GM21786 (cell line): ENCODE results near the gene ARHGEF3.

Source experiments
- ATAC-seq: cut with Tn5 transposase; IDR thresholded peaks from one replicate; pipeline ENCODE4 v1.9.1; 2021; ENCODE audit not compliant: unreplicated experiment

Gene ARHGEF3

DNA sequence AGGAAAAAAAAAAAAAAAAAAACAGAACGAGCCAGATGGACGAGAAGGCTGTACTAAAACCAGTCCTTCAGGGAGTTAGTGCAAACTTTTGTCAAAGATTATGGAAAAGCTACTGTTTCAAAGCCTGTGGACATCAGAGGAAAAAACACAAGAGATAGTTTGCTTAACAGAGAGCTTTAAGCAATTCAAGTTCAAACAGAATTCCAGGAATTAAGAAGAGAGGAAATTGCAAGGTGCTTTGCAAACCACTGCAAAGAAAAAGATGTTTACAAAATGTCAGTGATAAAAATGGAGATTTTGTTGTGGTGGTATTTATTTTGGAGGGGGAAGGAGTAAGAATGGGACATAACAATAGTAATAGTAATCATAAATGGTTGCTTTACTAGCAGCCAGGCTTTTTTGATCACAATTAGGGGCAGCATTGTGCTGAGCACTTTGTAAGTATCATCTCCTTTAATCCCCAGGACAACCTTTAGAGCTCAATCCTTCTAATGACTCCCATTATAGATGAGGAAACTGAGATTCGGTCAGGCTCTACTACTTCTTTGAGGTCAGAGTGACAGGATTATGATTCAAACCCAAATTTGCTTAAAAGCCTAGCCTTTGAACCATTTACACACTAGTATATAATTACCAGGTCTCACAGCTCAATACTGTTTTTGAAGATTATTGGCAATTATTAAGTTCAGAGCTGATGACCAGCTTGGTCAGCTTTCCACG is 22.4 kb upstream of the ARHGEF3 start:
- ATAC-seq, result no peak

DNA sequence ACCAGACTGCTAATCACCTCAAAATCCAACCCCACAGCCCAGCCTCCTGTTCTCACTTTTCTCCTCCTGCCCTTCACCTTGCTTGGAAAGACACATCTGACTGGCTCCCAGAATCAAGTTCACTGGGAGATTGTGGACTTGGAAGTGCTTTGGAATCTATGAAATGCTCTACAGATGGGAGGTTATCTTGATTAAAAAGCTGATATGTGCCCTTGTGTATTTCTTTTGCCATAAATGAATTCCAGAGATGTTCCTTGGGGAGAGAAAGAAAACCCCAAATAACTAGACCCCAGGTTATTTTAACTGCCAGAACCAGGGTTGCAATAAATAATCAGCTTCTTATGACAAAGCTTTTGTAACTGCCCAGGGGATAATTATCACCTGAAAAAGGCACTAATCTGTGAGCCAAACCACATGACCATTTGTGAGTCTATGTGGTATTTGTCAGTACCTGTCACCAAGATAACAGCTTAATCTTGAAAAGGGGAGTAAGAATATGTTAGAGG is 21.7 kb upstream of the ARHGEF3 start:
- no peak for ATAC-seq

DNA sequence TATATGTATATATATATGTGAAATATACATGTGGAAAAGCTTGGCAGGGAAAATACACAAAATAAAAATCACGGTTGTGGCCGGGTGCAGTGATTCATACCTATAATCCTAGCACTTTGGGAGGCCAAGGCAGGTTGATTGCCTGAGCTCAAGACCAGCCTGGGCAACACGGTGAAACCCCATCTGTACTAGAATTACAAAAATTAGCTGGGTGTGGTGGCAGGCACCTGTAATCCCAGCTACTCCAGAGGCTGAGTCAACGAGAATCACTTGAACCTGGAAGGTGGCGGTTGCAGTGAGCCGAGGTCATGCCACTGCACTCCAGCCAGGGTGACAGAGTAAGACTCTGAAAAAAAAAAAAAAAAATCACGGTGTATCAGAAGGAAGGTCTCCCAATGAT is 20.8 kb upstream of the ARHGEF3 start:
- no peak for ATAC-seq

DNA sequence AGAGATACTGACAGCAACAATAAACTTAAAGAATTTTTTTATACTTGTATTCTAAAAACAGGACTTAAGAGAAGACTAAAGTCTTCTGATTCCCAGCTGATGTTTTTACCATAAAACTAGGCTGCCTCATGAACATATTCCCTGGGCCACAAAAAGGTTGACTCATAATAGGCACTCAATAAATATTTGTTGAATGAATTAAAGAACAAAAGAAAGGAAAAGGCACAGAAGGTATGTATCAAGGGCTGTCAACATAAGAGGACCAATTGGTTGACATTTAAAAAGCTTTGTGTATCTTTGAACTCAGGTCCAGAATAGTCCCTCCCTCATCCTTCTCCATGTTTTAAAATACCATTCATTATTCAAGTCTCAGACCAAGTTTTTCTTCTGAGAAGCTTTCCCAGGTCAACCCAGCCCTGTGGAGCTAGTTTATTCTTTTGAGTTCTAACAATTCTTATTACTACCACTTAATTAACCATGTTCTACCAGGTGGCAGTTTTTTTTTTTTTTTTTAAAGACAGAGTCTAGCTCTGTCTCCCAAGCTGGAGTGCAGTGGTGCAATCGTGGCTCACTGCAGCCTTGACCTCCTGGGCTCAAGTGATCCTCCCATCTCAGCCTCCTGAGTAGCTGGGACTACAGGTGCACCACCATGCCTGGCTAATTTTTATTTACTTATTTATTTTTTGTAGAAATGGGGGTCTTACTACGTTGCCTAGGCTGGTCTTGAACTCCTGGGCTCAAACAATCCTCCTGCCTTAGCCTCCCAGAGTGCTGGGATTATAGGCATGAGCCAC is 17.5 kb upstream of the ARHGEF3 start:
- ATAC-seq, result no peak

DNA sequence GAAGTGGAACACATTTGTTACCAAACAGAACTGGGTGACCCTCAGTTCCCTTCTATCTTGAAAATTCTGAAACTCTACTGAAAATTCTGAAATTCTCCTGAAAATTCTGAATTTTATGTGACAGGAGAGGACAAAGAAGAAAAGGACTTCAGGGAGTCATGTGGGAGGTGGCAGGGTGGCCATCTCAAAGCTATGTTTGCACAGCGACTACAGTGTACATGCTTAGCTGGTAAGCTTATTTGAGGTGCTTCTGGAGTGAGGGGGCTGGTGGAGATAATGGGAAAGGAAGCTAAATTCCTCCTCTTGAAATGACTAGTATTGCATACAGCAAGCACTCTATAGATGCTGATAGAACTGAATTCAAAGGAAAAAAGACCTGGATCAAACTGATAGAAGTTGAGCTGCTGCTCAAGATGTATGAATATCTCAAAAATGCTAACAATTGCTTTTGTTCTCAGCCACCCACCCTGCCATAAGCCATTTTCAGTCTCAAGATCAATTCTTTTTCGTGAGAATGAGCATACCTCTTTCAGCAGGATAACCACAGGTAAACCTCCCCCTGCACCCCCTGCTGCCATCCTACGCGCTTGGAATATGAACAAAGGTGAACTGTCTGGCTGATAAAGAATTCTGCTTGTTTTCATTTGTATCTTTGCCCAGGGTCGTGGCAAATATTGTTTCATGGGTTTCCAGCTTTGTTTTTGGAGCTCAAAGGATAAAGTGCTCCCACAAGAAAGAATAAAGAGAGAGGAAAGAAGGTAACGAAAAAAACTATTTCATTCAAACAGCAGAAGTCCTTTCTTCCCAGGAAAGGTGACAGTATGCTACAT is 16.6 kb upstream of the ARHGEF3 start:
- no peak for ATAC-seq

DNA sequence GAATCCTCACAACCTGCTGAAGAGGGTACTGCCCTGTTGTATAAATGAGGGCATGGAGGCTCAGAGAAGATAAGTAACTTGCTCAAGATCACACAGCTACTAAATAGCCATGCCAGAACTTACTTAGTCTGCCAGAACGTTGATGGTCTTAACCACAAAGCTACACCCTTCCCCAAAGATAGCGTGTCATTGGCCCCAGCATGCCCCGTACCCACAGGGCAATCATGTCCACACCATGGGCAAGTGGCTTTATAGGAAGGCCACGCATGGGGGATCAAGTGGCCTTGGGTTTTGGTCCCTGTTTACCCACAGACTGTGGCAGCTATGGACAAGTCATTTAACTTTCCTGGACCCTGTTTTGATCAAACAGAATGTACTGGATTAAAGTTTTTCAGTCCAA is 15.9 kb upstream of the ARHGEF3 start:
- ATAC-seq, result no peak

DNA sequence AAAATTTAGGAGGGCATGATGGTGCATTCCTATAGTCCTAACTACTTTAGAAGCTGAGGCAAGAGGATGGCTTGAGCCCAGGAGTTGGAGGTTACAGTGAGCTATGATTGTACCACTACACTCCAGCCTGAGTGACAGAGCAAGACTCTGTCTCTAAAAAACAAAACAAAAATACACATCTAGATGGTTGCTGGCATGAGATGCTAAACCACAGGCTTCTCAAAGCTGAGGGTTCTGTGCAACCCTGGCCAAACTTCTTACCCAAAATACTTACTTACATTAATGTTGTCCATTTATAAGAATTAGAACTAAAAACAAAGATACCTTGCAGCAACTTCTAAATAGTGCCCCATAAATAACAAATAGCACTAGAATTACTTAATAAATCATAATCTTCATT is 14.3 kb upstream of the ARHGEF3 start:
- no peak for ATAC-seq

DNA sequence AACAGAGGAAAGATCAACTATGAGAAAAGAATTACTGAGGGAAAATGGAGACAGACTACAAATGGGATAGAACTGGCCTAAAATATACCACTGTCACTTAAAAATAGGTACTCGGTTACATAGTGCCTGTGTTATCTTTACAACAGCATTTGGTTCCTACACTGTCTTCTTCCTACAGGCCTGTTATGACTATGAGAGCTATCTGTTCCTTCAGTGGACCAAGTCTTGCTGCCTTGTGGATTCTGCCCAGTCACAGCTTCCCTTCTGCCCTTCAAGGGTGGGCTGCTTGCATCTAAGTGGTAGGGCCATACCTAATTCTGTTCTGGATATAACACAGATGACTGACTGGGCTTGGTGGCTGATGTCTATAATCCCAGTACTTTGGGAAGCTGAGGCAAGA is 13.8 kb upstream of the ARHGEF3 start:
- no peak for ATAC-seq

DNA sequence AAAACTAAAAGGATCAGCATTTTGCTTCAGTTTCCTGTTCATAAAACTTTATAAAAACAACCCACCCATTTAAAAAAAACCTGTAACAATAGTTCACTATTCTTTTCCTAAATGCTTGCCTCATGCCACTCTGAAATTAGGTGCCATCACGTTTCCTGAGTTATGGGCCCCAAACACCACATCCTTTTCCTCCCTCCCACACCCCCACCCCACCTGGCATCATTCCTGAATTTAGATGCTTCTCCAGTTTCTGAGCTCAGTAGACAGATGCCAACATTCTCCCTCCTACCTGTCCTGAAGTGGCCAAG is 11.9 kb upstream of the ARHGEF3 start:
- ATAC-seq, result no peak

DNA sequence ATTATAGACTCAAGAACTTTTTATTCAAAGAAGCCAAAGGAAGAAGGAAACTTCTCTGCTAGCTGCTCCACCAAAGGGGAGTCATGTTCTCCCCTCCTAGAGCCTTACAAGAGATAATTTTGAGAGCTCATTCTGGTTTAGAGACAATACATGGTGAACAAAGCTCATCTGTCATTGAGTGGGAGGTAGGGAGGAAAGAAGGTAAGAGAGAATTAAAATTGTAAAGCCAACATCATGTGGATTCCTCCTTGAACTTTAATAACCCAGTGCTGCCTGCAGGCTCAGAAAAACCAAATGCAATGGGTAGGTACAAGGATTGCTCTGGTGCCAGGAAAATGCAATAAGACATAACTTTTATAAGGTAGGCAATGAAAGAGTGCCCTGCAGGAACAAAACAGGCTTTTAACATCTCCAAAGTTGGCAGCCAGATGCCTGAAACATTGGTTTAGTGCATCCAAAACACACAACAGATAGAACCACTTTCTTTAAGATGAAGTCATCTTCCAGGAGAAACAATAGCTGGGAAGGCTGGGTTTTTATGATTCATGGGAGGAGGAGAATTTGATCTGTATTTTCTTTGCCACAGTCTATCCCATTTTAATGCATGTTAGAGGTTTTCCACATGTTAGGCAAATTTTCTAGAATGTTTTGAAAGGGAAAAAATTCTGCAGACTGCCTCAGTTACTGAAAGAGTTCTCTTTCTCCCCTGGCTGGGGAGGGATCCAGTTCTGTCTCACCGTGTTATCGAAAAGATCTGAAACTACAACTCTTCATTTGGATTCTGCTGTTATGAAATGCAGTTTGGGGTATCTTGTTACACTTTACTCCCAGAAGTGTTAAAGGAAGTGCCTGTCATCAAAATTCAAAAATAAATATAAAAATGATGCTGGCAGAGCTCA is 11.3 kb upstream of the ARHGEF3 start:
- no peak for ATAC-seq

DNA sequence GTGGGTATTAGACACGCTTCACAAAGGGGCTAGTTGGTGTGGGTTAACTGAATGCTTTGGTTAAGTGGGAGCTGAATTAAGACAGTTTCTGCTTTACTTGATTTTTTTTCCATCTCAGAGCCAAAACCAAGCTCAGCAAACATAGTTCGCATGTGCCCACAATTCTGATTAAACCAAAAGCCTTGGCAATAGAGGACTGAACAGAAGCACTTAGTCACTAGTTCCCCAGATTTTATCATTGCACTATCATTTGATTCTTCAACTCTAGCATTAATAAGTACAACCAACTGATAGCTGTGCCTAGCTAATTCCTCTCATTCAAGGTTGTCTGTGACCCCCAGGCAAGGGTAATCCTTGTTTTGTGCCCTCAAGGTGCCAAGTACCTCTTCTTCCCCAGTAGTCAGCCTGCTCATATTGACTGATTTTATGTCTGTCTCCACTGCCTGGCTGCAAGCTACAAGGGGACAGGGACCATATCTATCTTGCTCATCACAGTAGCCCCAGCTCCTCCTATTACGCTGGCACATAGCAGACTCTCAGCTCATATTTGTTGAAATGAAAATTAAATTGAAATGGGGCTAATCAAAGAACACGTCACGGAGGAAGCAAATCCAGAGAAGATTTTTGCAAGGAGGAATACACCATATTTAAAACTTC is 9.9 kb upstream of the ARHGEF3 start:
- ATAC-seq, result no peak

DNA sequence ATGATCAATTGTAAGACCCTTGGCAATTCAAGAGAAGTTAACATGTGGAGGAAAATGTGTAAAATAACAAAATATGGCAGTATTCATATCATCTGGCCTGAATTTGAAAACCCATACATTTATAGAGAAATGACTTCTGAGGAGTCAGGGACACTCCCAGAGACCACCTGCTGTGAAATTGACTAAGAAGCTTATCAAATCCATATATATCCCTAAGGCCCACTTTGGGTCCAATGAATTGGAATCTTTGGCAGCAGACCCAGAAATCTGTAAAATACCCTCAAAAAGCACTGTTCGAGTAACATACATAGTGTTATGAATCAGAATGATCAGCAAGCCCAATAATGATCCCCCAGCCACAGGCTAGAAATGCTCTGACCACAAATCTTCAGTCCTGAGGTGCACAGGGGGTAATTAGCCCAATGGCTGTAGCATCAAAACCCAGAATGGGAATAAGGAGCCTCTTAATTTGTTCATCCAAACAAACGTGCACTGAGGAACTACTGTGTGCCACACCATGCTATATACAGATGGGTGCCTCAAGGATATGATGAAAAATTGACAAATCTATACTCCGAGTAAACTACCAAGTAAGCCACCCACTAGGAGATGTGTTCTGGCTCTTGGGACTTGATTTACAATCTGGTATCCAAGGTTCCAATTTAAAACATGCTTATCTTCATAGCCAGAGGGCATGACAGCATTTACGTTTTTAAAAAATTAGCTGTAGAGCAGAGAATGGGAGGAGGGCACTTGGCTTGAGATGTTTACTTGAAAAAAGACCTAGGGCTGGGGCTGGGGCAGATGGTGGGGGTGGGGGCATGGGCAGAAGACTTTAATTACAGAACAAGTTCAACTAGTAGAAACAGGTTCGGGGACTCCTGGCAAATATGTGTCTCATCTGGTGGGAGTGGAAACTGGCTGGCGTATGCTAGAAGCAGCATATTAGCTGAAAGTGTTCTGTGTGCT is 9.1 kb upstream of the ARHGEF3 start:
- no peak for ATAC-seq

DNA sequence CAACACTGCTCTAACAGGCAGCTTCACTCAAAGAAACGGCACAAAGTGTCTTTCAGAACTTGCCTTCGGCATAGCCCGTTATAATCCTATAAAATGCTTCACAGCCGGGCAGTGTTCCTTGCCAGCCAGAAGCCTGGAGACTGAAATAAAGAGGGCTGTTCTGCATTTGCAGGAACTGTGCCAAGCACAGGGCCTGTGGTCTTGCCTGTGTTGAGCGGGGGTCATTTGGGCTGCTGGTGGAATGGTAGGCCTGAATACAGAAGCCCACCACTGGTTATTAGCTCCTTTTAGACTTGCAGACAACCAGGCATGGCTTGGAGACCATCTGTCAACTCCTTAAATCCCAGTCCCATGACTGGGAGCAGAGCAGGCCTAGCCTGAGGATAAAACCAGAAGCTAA is 4.7 kb upstream of the ARHGEF3 start:
- ATAC-seq, result no peak

DNA sequence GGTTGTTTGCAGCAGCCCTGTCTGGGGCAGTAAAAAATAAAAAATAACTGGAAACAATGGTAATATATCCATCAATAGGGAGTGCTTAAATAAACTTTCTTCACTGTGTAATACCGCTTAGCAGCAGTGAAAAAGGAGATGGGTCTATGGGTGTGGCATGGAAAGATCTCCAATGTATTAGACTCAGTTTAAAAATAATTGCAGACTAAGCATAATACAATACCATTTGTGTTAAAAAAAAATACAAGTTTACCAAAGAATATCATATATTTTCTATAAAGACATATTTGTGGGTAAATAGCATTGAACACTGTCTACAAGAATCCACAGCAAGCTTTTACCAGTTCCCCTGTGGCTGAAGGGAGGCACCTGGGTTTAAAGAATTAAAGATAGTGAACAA is 1.0 kb upstream of the ARHGEF3 start:
- ATAC-seq, result no peak

DNA sequence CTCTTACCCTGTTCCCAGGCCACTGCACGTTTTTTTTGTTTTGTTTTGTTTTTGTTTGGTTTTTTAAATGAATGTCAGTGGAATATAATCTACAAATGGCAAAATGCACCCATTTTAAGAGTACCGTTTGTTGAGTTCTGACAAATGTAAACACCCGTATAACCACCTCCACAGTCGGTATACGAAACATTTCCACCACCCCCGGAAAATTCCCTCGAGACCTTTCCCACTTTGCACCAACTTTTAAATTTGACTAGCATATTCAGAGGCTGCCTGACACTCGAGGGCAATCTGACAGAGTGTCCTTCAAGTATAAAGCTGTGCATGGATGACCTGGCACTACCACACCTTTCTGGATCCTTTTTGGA is 613 bp upstream of the ARHGEF3 start:
- ATAC-seq, result no peak

DNA sequence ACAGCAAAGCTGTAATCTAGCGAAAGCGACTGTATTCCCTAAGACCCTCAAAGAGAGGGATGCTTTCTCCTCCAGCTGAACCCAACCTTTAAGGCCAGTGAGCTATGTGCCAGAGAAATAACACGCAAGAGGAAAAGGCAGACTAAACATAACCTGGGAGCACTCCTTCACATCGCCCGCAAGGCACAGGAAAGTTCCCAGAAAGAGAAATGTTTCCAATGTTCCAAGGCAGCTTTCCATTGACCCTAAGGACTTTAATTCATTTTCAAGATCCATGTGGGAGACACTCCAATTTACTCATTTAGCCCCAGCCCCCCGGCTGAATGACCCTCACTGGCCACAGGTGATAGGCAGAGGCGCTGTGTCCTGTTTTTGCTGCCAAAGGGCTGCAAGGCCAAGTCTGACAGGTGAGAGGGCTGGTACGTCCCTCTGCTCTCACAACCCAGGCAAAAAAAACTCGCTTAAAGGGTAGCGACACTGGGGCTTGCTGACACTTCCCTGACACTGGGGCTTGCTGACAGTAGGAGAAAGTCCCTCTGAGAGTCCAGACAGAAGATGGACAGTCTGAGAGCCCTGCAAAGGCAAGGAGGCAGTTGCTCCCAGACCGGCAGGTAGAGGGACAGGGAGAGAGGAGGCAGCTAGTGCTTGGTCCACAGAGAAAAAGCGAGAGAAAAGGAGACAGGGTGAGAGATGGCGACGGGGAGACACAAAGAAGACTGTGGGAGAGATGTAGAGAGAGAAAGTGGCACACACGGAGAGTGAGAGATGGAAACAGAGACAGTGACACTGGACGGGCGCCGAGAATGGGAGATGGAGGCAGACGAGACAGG is 702 bp downstream of the ARHGEF3 start:
- ATAC-seq, result no peak

DNA sequence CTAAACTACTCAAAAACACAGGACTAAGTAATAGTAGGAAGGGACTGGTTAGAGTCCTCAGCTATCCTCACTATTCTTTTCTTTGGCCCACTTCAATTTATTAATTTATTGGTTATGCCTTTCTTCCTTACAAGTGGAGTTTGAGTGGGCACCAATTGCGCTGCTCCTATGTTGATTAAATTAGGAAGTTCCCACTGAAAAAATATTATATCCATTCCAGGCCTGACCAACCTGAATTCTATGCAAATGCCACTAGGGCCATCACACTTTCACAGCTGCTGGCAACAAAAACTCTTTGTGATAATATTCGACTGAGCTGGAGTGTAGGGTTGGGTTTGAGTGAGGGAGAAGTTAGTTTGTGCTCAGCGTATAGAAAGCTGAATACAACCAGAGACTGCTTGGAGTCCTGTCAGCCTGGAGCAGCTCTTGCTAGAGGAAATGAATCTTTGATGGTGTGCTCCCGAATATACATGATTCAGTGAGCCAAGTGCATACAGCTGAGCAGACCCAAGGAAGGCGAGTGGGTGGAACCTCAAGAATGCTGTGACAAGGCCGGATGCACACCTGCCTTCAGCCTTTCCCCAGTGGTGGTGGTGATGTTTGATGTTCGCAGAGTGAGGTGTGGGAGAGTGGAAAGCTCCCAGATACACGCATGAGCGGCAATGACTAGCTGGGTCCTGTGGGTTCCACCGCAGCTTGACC is 1.5 kb downstream of the ARHGEF3 start:
- ATAC-seq, result no peak
